GM19043 (cell line): ENCODE data around the gene EXOC4.
"Not testable (repeated sequence)": the region's sequence is repeated elsewhere in the genome, so short reads cannot be mapped to it uniquely, and the experiment has no call there.

Experiments used
- ATAC-seq: cut with Tn5 transposase; IDR thresholded peaks from one replicate; pipeline ENCODE4 v1.9.1; 2021; ENCODE audit warnings: low read depth; ENCODE audit not compliant: unreplicated experiment

The EXOC4 gene

DNA sequence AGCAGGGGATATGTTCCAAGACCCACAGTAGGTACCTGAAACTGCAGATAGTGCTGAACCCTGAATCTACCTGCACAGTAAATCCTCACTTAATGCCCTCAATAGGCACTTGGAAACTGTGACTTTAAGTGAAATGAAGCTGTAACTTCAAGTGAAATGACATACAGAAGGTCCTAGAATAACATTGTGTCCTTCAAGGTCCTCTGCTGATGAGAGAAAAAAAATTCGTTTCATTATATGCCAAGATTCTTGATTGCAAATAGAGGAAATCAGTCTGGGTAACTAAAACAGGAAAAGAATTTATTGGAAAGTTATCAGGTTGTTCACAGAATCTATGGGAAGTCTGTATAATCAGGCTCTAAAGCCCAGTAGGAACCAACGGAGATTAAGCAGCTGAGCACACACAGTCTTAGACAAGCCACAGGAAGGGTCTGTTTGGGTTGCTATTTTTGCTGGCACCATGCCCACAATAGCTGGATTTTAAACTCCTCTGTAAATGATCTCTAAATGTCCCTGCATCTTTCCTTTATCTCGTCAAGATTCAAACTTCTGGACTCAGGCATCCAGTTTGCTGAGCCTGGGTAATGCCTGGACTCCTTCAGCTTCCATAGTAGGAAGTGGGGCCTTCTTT, 57.5 kb downstream of the EXOC4 start:
- ATAC-seq = no peak

DNA sequence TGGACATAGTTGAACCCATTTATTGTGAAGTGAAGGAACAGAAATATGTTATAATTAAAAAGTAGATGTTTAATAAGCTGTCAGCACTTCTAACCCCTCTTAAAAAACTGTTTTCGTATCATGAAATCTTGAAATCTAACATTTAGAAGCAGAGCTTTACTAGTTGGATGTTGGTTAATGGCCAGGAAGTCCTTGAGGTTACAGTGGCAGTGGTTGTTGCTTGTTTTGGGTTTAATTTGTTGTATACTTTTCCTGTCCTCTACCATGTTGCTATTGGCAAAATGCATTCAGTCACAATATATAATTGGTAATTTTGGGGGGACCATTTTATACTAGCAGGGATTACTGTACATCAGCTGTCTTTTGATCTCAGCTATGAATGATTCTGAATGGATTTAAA, 60.7 kb downstream of the EXOC4 start:
- no peak for ATAC-seq

DNA sequence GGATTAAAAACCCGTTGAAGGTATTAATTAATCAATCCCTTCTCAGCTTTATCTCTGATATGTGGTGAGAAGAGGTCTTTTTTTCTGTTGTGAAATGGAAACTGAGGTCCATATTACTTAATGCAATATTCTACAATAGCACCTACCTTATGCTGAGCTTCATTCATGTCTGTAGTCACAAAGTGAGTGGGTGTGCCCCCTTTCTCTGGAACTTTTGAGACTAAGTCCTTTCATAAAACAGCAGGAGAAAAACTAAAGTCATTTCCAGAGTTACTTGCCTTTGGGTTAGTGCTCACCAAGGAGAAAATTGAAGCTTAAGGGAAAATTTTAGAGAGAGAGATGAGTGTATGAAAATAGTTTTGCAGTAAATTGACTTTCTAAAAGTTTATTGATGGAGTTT, 61.2 kb downstream of the EXOC4 start:
- no peak for ATAC-seq

DNA sequence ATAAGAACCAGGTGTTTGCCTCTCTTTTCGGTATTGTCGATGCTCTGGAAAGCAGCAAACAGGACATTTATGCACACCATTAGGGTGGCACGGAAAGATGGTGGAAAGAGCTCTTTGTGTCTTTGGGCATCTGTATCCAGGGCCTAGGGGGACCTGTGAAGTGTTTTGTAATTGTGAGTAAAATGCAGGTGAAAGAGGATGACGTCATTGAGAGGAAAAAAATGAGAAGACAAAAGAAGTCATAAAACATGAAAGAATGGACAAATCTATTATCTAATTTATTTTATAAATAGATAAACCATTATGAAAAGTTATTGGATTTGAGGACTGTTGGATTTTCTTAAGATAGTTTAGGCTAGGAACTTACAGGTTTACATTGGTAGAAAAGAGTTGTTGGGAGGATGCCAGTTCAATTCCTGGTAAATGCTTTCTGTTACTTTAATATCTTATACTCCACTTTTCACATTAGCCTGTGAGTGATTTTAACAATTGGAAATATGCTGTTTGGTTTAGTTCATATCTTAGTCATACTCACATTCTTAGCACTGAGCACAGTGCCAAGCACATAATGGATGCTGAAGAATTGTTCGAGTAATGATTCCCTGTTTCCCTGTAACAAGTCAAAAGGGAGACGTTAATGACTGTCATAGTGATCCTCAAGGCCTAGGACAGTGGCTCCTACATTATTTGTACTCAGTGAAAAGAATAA, 62.6 kb downstream of the EXOC4 start:
- ATAC-seq = no peak

DNA sequence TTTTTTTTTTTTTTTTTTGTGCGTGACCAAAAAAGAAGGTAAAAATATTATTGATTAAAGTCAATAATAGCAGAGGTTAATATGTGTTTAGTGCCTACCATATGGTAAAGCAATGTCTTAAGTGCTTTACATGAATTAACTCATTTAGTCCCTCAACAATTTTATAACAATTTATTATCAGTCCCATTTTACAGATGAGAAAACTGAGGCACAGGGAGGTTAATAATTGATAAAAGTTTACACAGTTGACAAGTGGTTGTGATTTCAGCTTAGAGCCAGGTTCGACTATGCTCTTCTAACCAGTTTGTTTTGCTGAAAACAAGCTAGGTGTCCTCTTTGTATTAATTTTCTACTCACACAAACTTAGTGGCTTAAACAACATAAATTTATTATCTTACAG, 67.0 kb downstream of the EXOC4 start:
- ATAC-seq = no peak

DNA sequence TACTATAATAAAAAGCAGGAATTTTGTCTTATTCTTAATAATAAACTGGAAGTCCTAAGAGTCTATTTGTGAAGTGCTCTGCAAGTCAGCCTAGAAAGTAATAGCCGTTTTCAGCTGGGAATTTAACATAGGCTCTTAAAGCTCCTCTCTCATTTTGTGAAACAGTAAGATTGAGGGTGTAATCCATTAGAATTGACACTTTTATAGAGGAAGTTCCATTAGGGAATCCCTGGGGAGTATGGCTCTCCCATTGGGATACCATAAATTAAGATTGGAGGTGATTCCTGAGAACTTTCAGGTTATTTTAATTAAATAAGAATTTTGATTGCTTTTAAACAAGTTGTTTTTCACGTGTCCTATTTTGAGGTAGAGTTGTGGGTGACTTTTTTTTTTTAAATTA, 68.0 kb downstream of the EXOC4 start:
- ATAC-seq = no peak

DNA sequence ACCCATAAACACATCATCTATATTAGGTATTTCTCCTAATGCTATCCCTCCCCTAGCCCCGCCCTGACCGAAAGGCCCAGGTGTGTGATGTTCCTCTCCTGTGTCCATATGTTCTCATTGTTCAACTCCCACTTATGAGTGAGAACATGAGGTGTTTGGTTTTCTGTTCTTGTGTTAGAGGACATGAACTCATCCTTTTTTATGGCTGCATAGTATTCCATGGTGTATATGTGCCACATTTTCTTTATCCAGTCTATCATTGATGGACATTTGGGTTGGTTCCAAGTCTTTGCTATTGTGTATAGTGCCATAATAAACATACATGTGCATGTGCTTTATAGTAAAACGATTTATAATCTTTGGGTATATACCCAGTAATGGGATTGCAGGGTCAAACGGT, 68.5 kb downstream of the EXOC4 start:
- not testable (repeated sequence) for ATAC-seq

DNA sequence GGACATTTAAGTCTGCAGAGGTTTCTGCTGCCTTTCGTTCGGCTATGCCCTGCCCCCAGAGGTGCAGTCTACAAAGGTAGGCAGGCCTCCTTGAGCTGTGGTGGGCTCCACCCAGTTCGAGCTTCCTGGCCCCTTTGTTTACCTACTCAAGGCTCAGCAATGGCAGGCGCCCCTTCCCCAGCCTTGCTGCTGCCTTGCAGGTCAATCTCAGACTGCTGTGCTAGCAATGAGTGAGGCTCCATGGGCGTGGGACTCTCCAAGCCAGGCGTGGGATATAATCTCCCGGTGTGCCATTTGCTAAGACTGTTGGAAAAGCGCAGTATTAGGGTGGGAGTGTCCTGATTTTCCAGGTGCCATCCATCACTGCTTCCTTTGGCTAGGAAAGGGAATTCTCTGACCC, 73.9 kb downstream of the EXOC4 start:
- ATAC-seq = not testable (repeated sequence)

DNA sequence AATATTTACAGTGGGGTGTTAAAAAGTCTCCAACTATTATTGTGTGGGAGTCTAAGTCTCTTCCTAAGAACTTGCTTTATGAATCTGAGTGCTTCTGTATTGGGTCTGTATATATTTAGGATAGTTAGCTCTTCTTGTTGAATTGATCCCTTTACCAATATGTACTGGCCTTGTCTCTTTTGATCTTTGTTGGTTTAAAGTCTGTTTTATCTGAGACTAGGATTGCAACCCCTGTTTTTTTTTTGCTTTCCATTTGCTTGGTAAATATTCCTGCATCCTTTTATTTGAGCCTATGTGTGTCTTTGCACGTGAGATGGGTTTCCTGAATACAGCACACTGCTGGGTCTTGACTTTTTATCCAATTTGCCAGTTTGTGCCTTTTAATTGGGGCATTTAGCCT, 75.1 kb downstream of the EXOC4 start:
- ATAC-seq = not testable (repeated sequence)

DNA sequence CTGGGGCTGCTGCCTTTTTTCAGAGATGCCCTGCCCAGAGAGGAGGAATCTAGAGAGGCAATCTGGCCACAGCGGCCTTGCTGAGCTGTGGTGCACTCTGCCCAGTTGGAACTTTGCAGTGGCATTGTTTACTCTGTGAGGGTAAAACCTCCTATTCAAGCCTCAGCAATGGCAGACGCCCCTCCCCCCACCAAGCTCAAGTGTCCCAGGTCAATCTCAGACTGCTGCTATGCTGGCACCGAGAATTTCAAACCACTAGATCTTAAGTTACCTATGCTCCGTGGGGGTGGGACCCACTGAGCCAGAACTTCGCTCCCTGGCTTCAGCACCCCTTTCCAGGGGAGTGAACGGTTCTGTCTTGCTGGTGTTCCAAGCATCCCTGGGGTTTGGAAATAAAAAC, 77.2 kb downstream of the EXOC4 start:
- no peak for ATAC-seq

DNA sequence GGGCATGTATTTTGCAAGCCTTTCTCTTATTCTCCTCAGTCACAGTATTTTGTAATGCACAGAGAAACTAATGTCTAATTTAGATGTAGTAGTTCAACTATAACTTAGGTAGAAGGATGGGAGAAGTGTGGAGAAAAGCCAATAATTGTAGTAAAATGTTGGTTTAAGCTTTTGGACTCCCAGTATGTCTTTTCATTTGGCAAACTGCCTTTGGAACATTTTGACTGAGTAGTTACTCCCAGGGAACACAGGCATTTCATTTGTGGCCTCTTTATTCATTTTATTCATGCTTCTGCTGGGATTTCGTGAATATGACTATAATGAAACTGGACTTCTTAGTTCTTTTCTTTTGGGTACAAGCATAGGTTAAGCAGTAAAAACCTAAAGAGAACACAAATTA, 79.0 kb downstream of the EXOC4 start:
- ATAC-seq = no peak

DNA sequence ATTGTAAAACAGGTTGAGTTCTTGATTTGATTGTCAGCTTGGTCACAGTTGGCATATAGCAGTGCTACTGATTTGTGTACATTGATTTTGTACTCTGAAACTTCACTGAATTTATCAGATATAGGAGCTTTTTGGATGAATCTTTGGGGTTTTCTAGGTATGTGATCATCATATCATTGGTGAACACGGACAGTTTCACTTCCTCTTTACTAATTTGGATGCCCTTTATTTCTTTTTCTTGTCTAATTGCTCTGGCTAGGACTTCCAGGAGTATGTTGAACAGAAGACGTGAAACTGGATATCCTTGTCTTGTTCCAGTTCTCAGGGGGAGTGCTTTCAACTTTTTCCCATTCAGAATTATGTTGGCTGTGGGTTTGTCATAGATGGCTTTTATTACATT, 86.9 kb downstream of the EXOC4 start:
- ATAC-seq = no peak

DNA sequence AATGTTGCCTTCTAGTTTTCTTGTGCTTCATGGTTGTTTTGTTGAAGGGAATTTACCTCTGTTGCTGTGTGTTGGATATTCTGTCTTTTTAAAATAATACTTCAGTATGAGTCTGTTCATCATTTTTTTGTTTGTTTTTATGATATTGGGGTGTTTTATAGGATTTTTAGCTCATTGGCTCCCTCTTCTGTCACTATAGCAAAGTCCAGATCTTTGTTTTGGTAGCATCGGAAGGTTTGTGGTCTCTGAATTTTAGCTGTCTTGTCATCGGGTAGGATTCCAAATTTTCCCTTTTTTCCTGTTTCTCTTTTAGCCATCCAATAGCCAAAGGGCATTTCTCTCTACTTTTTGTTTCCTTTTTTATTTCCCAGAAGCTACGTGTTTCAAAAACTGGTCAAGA, 91.4 kb downstream of the EXOC4 start:
- ATAC-seq = no peak

DNA sequence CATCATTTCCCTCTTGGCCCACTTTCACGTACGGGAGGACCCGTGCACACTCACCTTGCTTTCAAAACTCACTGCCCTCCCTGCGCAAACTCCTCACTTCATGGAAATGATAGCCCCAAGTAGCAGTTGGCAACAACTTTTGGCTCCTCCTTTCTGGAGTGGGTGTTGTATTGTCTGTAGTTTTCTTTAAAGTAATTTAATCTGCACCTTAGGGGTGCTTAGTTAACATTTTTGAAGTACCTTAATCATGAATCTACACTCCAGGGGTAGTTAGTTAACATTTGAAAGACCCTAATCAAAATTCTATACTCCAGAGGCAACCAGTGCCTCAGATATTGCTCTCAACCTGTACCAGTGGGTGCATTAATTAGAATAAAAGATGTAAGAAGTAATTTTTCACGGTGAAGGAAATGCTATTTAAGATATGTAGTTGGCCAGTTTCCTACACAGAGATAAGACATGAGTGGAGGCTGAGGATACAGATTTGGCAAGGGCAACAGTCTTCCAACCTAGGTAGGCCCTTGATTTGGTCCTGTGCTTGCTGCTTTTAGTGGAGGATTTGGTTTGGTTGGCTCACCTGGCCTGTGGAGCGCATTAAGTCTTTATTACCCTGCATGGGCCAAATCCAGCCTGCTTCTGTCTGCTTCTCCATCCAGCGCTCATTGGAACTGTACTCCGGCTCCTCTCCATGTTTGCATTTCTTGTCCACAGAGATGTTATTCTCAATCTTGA, 93.0 kb downstream of the EXOC4 start:
- ATAC-seq = no peak

DNA sequence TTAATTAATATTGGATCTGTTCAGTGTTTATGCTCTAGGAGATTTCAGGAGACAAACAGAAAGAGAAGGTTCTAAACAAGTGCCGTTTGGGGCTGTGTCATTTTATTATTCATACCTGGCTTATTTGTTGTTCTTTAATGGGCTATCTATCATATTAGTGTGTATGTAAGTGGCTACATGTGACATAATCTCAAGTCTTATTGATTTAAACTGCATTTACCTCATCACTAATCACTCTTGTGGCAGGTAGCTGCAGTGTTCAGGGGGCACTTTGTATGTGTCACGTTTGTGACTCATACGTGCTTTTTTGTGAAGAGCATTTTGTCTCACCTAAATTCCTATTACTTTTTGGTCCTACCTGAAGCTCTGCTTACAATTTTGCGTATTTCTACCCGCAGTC, 95.4 kb downstream of the EXOC4 start:
- no peak for ATAC-seq

DNA sequence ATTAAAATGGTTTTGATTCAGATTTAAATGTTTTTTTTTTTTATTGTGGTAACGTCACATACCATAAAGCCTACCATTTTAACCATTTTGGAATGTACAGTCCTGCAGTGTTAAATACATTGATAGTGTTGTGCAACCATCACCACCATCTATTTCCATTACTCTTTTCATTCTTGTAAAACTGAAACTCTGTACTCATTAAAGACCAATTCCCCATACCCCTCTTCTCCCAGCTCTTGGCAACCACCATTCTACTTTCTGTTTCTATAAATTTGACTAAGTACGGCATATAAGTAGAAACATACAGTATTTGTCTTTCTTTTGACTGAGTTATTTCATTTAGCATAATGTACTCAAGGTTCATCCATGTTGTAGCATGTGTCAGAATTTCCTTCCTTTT, 96.2 kb downstream of the EXOC4 start:
- ATAC-seq = no peak

DNA sequence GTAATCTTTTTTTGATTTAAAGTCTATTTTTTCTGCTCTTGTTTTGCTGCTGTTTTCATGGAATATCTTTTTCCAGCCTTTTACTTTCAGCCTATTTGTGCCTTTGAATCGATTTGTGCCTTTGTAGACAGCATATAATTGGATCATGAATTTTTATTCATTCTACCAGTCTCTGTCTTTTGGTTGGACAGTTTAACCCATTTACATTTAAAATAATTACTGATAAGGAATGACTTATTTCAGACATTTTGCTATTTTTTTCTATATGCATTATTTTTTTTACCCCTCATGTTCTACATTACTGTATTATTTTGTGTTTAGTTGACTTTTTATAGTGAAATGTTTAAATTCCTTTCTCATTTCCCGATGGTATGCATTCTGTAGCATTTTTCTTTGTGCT, 99.6 kb downstream of the EXOC4 start:
- no peak for ATAC-seq

DNA sequence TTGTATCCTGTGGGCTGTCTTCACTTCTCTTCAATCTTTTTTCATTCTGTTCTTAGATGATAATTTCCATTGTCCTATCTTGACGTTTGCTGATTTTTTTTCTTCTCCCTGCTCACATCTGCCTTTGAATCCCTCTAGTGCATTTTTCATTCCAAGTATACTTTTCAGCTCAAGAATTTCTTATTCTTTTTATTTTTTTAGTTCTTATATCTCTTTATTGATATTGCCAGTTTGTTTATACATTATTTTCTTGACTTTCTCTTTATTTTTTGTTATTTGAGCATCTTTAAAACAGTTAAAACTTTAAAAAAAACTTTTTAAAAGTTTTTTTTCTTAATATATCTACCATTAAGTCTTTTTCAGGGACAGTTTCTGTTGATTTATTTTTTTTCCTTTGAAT, 100.9 kb downstream of the EXOC4 start:
- ATAC-seq = no peak

DNA sequence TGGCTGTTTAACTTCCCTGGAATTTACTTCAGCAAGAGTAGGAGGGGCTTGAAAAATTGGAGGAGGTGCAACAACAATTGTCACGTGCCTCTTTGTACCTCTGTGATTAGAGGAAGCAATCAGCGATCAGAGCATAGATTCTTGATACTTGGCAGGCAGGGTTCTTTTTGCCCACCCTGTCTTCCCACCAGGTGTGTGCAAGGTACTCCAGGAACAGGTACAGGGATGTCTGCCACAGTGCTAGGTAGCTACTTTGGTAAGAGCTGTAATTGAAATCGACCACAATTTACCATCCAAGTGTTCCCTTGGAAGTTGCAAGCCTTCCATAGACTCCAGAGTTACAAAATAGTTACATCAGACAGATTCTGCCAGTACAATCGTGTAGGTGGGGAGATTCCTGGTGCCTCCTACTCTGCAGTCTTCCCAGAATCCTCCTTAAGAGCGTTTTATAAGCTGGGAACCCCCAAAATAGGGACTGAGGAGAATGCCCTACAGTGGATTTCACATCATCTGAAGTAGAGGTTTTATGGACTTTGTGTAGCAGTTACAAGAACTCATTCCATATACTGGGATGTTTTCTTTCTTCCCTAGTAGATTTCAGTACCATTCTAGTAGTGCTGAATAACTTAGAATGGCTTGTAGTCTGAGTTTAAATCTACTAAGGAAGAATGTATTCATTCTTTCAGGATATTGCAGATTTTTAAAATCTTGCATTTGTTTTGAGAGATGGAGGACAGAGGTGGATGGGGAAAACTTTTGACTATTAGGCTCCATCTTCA, 101.9 kb downstream of the EXOC4 start:
- no peak for ATAC-seq

DNA sequence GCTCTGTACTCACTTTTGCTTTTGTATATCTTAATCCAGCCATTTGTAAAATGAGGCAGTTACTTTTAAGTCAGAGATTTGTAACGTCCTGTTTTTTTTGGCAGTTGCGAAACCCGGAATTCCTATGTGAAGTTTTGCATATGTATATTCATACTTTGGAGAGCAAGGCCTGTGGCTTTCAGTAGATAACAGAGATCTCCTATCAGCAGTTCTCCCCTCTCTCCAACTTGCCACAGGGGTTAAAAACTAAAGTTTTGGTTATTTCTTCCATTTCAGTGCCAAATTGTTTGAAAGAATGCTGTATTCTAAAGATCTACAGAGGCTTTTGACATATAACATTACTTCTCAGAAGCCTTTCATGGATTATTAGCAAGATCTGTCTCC, 102.4 kb downstream of the EXOC4 start:
- ATAC-seq = no peak

DNA sequence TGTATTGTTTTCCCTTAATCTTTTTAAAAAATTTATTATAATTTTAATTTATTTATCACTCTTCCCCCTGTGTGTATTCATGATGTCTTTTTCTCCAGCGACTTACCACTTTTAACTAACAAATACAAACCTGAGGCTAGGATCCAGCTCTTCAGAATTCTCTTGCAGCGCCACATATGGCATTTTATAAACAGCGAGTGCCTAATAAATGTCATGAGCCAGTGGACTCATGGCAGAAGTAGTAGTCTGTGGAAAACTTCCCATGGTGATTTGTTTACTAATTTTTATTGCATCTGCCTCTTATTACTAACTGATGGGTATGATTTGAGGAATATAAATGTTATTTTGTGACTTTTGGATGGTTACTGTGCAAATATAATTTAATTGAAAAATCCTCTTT, 102.9 kb downstream of the EXOC4 start:
- no peak for ATAC-seq
